ENCODE results near the gene PEAK1. TPM values are rescaled to one million over a fixed set of nuclear protein-coding genes. Genes with fewer than 3 reads are reported as not detected.
A peak's percentile ranks its signal among the peaks of the same experiment; 100 is the strongest.

Gene PEAK1
- total and polyA plus RNA-seq, 2 donors (not counting 1 experiment from before 2014, with no cell fraction given): 61.0 to 91.8 TPM

DNA sequence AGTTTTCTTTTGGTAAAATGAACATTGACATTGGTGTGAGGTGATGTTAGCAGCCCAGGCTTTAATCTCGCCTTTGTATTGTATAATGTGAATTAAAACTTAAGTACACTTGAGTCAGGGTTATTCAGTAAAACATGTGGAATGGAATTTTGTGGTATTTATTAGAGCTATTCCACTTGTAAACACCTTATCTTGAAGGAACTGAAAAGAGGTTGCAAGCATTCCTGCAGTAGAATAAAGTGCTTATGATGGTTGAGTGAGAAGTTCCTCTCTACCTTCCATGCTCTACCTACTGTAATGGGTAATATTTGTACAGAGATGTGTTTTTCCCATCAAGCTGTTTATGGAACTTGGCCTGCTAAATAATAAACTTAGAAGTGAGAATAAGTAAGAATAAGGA is 36.8 kb upstream of the PEAK1 start:
- Histone ChIP-seq H3K36me3 (ENCODE audit: control insufficient read depth, insufficient read depth, low read length) (no peaks in the 10 kb centered on the region), H3K4me2 (ENCODE audit: extremely low read depth, insufficient read depth, low read length) (no peak overlapping the region), H4K20me1 (ENCODE audit: control insufficient read depth, extremely low read depth, insufficient read depth, low read length) (no peaks in the 10 kb centered on the region), H3K4me3 (replicated peaks in 1 of 4; ENCODE audit: control extremely low read depth in 1 of 4, insufficient read depth in 1 of 4, low read depth in 3 of 4, low read length in 4 of 4) (no peak overlapping the region), H2AFZ (ENCODE audit: low read length) (no peak overlapping the region), H3K9me3 (ENCODE audit: control insufficient read depth, insufficient read depth, low read depth, low read length) (no peaks in the 10 kb centered on the region), H3K27me3 (ENCODE audit: control insufficient read depth, insufficient read depth, low read length) (no peaks in the 10 kb centered on the region), H3K27ac (ENCODE audit: insufficient read depth, low read length) (peak overlapping the region; percentile 87), H3K4me1 (ENCODE audit: control insufficient read depth, extremely low read depth, insufficient read depth, low read length) (peaks cover 22% of the 10 kb centered on the region), H3K79me2 (ENCODE audit: control insufficient read depth, insufficient read depth, low read length) (no peaks in the 10 kb centered on the region), H3K9ac (ENCODE audit: insufficient read depth, low read length) (no peak overlapping the region)
- TF ChIP-seq, protein P1, sequence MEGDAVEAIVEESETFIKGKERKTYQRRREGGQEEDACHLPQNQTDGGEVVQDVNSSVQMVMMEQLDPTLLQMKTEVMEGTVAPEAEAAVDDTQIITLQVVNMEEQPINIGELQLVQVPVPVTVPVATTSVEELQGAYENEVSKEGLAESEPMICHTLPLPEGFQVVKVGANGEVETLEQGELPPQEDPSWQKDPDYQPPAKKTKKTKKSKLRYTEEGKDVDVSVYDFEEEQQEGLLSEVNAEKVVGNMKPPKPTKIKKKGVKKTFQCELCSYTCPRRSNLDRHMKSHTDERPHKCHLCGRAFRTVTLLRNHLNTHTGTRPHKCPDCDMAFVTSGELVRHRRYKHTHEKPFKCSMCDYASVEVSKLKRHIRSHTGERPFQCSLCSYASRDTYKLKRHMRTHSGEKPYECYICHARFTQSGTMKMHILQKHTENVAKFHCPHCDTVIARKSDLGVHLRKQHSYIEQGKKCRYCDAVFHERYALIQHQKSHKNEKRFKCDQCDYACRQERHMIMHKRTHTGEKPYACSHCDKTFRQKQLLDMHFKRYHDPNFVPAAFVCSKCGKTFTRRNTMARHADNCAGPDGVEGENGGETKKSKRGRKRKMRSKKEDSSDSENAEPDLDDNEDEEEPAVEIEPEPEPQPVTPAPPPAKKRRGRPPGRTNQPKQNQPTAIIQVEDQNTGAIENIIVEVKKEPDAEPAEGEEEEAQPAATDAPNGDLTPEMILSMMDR (conservative IDR thresholded peaks at IDR 0.05 in 1 of 2, IDR thresholded peaks at IDR 0.05 in 1 of 2; ENCODE audit: low read depth in 1 of 2, low read length in 2 of 2): no peak
- no peak for TF ChIP-seq EZH2 (IDR thresholded peaks at IDR 0.05; ENCODE audit: low read length, missing control alignments)
- DNase-seq (ENCODE audit: low read depth in 2 of 2): peak in 1 of 2 donors; percentile 59

DNA sequence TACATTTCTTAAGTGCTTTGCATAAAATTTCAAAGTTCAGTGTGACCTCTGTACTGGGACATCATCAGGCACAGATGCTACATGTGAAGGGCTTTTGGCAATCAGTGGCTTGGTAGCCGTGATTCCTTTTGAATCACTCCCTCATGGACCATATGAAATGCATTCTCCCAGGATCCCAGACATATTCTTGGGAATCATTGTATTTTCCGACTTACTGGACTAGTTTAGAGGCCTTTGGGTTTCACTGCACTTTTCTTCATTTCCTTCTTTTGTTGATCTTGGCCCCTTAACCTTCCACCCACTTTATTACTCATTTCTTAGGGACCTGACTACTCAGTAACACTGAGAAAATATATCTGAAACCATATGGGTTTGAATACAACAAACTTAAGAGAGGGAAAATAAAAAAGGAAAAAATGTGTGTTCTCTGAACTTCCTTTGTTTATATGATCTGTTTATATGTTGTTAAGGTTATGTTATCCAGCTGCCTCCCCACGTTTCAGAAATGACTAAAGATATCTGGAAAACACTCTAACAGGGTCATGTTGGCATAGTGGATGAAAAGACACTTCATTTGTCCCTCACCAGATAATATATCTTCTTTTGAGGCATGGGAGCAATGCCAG is 35.9 kb upstream of the PEAK1 start:
- peak overlapping the region; percentile 13 for H3K4me2 ChIP-seq (ENCODE audit: extremely low read depth, insufficient read depth, low read length)
- peaks cover 22% of the 10 kb centered on the region for H3K4me1 ChIP-seq (ENCODE audit: control insufficient read depth, extremely low read depth, insufficient read depth, low read length)
- H3K9ac ChIP-seq (ENCODE audit: insufficient read depth, low read length): no peak overlapping the region

DNA sequence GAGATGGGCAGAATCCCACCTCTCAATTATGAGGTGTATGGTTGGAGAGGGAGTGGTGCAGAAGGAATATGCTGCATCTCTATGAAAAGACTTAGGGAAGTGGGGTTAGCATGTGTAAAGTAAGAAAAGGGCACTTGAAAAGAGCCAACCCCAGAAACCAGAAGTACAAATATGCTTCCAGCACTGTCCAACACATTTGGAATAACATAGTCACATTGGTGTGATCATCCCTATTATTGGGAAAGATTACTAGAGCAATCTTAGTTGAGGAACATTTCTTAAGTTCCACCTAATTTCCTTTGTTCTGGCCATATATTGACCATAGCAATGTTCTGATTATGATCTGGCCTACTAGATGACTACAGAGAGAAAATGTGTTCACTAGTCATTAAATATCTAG is 35.0 kb upstream of the PEAK1 start:
- no peaks in the 10 kb centered on the region for H3K27me3 ChIP-seq (ENCODE audit: control insufficient read depth, insufficient read depth, low read length)
- H3K36me3 ChIP-seq (ENCODE audit: control insufficient read depth, insufficient read depth, low read length): no peaks in the 10 kb centered on the region
- H2AFZ ChIP-seq (ENCODE audit: low read length): no peak overlapping the region
- no peak for TF ChIP-seq EZH2 (IDR thresholded peaks at IDR 0.05; ENCODE audit: low read length, missing control alignments)
- TF ChIP-seq, protein P1 (conservative IDR thresholded peaks at IDR 0.05 in 1 of 2, IDR thresholded peaks at IDR 0.05 in 1 of 2; ENCODE audit: low read depth in 1 of 2, low read length in 2 of 2): no peak
- H3K27ac ChIP-seq (ENCODE audit: insufficient read depth, low read length): peak overlapping the region; percentile 87
- no peaks in the 10 kb centered on the region for H4K20me1 ChIP-seq (ENCODE audit: control insufficient read depth, extremely low read depth, insufficient read depth, low read length)
- no peak overlapping the region for H3K4me2 ChIP-seq (ENCODE audit: extremely low read depth, insufficient read depth, low read length)
- no peak for DNase-seq (ENCODE audit: low read depth in 2 of 2)
- H3K79me2 ChIP-seq (ENCODE audit: control insufficient read depth, insufficient read depth, low read length): no peaks in the 10 kb centered on the region
- H3K9ac ChIP-seq (ENCODE audit: insufficient read depth, low read length): no peak overlapping the region
- no peak overlapping the region for H3K4me3 ChIP-seq (replicated peaks in 1 of 4; ENCODE audit: control extremely low read depth in 1 of 4, insufficient read depth in 1 of 4, low read depth in 3 of 4, low read length in 4 of 4)
- H3K9me3 ChIP-seq (ENCODE audit: control insufficient read depth, insufficient read depth, low read depth, low read length): no peaks in the 10 kb centered on the region
- H3K4me1 ChIP-seq (ENCODE audit: control insufficient read depth, extremely low read depth, insufficient read depth, low read length): peaks cover 22% of the 10 kb centered on the region

More for the DNA sequence above, 35.9 kb upstream of the PEAK1 start:
- TF ChIP-seq, protein P1 (conservative IDR thresholded peaks at IDR 0.05 in 1 of 2, IDR thresholded peaks at IDR 0.05 in 1 of 2; ENCODE audit: low read depth in 1 of 2, low read length in 2 of 2): no peak
- TF ChIP-seq EZH2 (IDR thresholded peaks at IDR 0.05; ENCODE audit: low read length, missing control alignments): no peak
- H4K20me1 ChIP-seq (ENCODE audit: control insufficient read depth, extremely low read depth, insufficient read depth, low read length): no peaks in the 10 kb centered on the region
- H3K27me3 ChIP-seq (ENCODE audit: control insufficient read depth, insufficient read depth, low read length): no peaks in the 10 kb centered on the region
- no peaks in the 10 kb centered on the region for H3K36me3 ChIP-seq (ENCODE audit: control insufficient read depth, insufficient read depth, low read length)
- H3K27ac ChIP-seq (ENCODE audit: insufficient read depth, low read length): peak overlapping the region; percentile 87
- no peak overlapping the region for H2AFZ ChIP-seq (ENCODE audit: low read length)
- DNase-seq (ENCODE audit: low read depth in 2 of 2): peak; percentile 84 to 97
- no peaks in the 10 kb centered on the region for H3K9me3 ChIP-seq (ENCODE audit: control insufficient read depth, insufficient read depth, low read depth, low read length)
- H3K4me3 ChIP-seq (replicated peaks in 1 of 4; ENCODE audit: control extremely low read depth in 1 of 4, insufficient read depth in 1 of 4, low read depth in 3 of 4, low read length in 4 of 4): no peak overlapping the region
- no peaks in the 10 kb centered on the region for H3K79me2 ChIP-seq (ENCODE audit: control insufficient read depth, insufficient read depth, low read length)

All from fibroblast of lung (primary cell).